ACC112 (cell line): Measurements from ENCODE around the gene TPCN1.

Experiments used
- H2AFZ ChIP-seq: fragments of 200-600 bp; sonication (generic); one replicate; pipeline ENCODE4 v1.6.0; 2017; ENCODE audit warnings: antibody characterized with exemption, low read length; ENCODE audit not compliant: unreplicated experiment
- H3K27ac ChIP-seq: fragments of 200-600 bp; sonication (generic); 2 replicates; pipeline ENCODE4 v1.5.1; 2014; ENCODE audit warnings: low read depth, mild to moderate bottlenecking, antibody characterized with exemption, low read length, moderate library complexity
- H3K27me3 ChIP-seq: fragments of 200-600 bp; sonication (generic); 2 replicates; pipeline ENCODE4 v1.6.1; 2014; ENCODE audit warnings: mild to moderate bottlenecking, antibody characterized with exemption, low read length, moderate library complexity, mixed read lengths; ENCODE audit not compliant: insufficient read depth
- H3K36me3 ChIP-seq: fragments of 200-600 bp; sonication (generic); 2 replicates; pipeline ENCODE4 v1.6.1; 2016; ENCODE audit warnings: mild to moderate bottlenecking, antibody characterized with exemption, low read length, moderate library complexity, mixed read lengths; ENCODE audit not compliant: insufficient read depth
- H3K4me1 ChIP-seq: fragments of 200-600 bp; sonication (generic); one replicate; pipeline ENCODE4 v1.6.1; 2016; ENCODE audit warnings: low read length, mixed read lengths; ENCODE audit not compliant: insufficient read depth, unreplicated experiment, control insufficient read depth
- H3K4me3 ChIP-seq: fragments of 200-600 bp; sonication (generic); 2 replicates; pipeline ENCODE4 v1.5.1; 2014; ENCODE audit warnings: mild to moderate bottlenecking, low read depth, low read length
- H3K79me2 ChIP-seq: fragments of 200-600 bp; sonication (generic); one replicate; pipeline ENCODE4 v1.6.0; 2016; ENCODE audit warnings: low read length; ENCODE audit not compliant: control insufficient read depth, unreplicated experiment, insufficient read depth

Gene TPCN1

GRCh38 chr12:113340061-113340460 lies 118.8 kb downstream of the TPCN1 start:
- Histone ChIP-seq H3K27ac (no peak overlapping the region), H3K79me2 (no peaks in the 10 kb centered on the region), H3K27me3 (no peaks in the 10 kb centered on the region), H3K36me3 (no peaks in the 10 kb centered on the region), H2AFZ (no peak overlapping the region), H3K4me1 (no peaks in the 10 kb centered on the region), H3K4me3 (no peak overlapping the region)

GRCh38 chr12:113341535-113341934 lies 120.3 kb downstream of the TPCN1 start:
- Histone ChIP-seq H3K27ac (no peak overlapping the region), H3K4me1 (no peaks in the 10 kb centered on the region), H3K36me3 (no peaks in the 10 kb centered on the region), H3K27me3 (no peaks in the 10 kb centered on the region), H3K79me2 (no peaks in the 10 kb centered on the region), H2AFZ (no peak overlapping the region), H3K4me3 (no peak overlapping the region)

- no peaks in the 10 kb centered on the region for H3K4me1 ChIP-seq
- H3K79me2 ChIP-seq, result no peaks in the 10 kb centered on the region
- H3K36me3 ChIP-seq, result no peaks in the 10 kb centered on the region
- H3K4me3 ChIP-seq, result no peak overlapping the region
- no peak overlapping the region for H2AFZ ChIP-seq
- no peaks in the 10 kb centered on the region for H3K27me3 ChIP-seq
- H3K27ac ChIP-seq, result no peak overlapping the region
Measured at GRCh38 chr12:113345318-113345717, 124.1 kb downstream of the TPCN1 start.

GRCh38 chr12:113346353-113346752 lies 125.1 kb downstream of the TPCN1 start:
- H3K27ac ChIP-seq, result no peak overlapping the region
- H3K79me2 ChIP-seq, result no peaks in the 10 kb centered on the region
- H3K27me3 ChIP-seq, result no peaks in the 10 kb centered on the region
- no peak overlapping the region for H3K4me3 ChIP-seq
- H3K36me3 ChIP-seq, result no peaks in the 10 kb centered on the region
- no peak overlapping the region for H2AFZ ChIP-seq
- no peaks in the 10 kb centered on the region for H3K4me1 ChIP-seq

GRCh38 chr12:113347107-113347506 lies 125.8 kb downstream of the TPCN1 start:
- H3K27me3 ChIP-seq, result no peaks in the 10 kb centered on the region
- no peak overlapping the region for H2AFZ ChIP-seq
- H3K4me3 ChIP-seq, result no peak overlapping the region
- no peaks in the 10 kb centered on the region for H3K79me2 ChIP-seq
- no peaks in the 10 kb centered on the region for H3K36me3 ChIP-seq
- no peaks in the 10 kb centered on the region for H3K4me1 ChIP-seq
- H3K27ac ChIP-seq, result no peak overlapping the region

- H2AFZ ChIP-seq, result no peak overlapping the region
- no peak overlapping the region for H3K4me3 ChIP-seq
- no peaks in the 10 kb centered on the region for H3K36me3 ChIP-seq
- no peaks in the 10 kb centered on the region for H3K27me3 ChIP-seq
- H3K4me1 ChIP-seq, result no peaks in the 10 kb centered on the region
- no peak overlapping the region for H3K27ac ChIP-seq
- no peaks in the 10 kb centered on the region for H3K79me2 ChIP-seq
Measured at GRCh38 chr12:113347892-113348291, 126.6 kb downstream of the TPCN1 start.
